Smooth muscle cell (in vitro differentiated cells): ENCODE results near the gene C20orf202. TPM values are rescaled to one million over a fixed set of nuclear protein-coding genes. Genes with fewer than 3 reads are reported as not detected.

Experiments used
- DNase-seq: peaks from one replicate; lab custom pipeline; 2025; ENCODE audit not compliant: unreplicated experiment; lab: John Stamatoyannopoulos, UW
- H2AFZ ChIP-seq: fragments of 200-600 bp; sonication (generic); 2 replicates; pipeline ENCODE4 v1.6.0; 2016; ENCODE audit warnings: antibody characterized with exemption, low read depth, mild to moderate bottlenecking
- H3F3A ChIP-seq: fragments of 200-600 bp; sonication (generic); 2 replicates; pipeline ENCODE4 v1.6.0; 2017; ENCODE audit warnings: antibody characterized with exemption, low read depth
- H3K27ac ChIP-seq: fragments of 200-600 bp; sonication (generic); 2 replicates; pipeline ENCODE4 v1.5.1; 2016; ENCODE audit warnings: low read depth, mild to moderate bottlenecking
- H3K27me3 ChIP-seq: fragments of 200-600 bp; sonication (generic); 2 replicates; pipeline ENCODE4 v1.6.1; 2016; ENCODE audit warnings: low read depth, mild to moderate bottlenecking
- H3K36me3 ChIP-seq: fragments of 200-600 bp; sonication (generic); 2 replicates; pipeline ENCODE4 v1.5.1; 2016; ENCODE audit warnings: low read depth
- H3K4me1 ChIP-seq: fragments of 200-600 bp; sonication (generic); 2 replicates; pipeline ENCODE4 v1.5.1; 2016; ENCODE audit warnings: low read depth
- H3K4me2 ChIP-seq: fragments of 200-600 bp; sonication (generic); 2 replicates; pipeline ENCODE4 v1.6.0; 2016; ENCODE audit warnings: mild to moderate bottlenecking
- H3K4me3 ChIP-seq: fragments of 200-600 bp; sonication (generic); 2 replicates; pipeline ENCODE4 v1.5.1; 2016; ENCODE audit warnings: mild to moderate bottlenecking
- H3K79me2 ChIP-seq: fragments of 200-600 bp; sonication (generic); 2 replicates; pipeline ENCODE4 v1.6.0; 2016; ENCODE audit warnings: low read depth, mild to moderate bottlenecking
- H3K9ac ChIP-seq: fragments of 200-600 bp; sonication (generic); 2 replicates; pipeline ENCODE4 v1.6.0; 2016; ENCODE audit warnings: low read depth
- H3K9me3 ChIP-seq: fragments of 200-600 bp; sonication (generic); replicated peaks from 2 replicates; pipeline ENCODE4 v1.5.1; 2016; ENCODE audit warnings: low read depth
- H4K20me1 ChIP-seq: fragments of 200-600 bp; sonication (generic); 2 replicates; pipeline ENCODE4 v1.6.0; 2016; ENCODE audit warnings: low read depth
- WGBS: methylation state at CpG from one replicate; pipeline ENCODE4 v1.1.7; 2016; ENCODE audit warnings: low lambda C conversion rate; 5-methylcytosine and 5-hydroxymethylcytosine counted together
- polyA plus RNA-seq: library from polyadenylated mRNA; unstranded; fragments of >200 nt; fragmentation: Nextera tagmentation; extraction: Ambion mirVana; gene quantifications from 2 replicates; pipeline ENCODE4 v1.2.1, GENCODE V29; 2016
- total RNA-seq: library from RNA; depleted of rRNA; stranded (reverse); fragments of >200 nt; gene quantifications from 2 replicates; pipeline ENCODE4 v1.2.3, GENCODE V29; 2014
- TF ChIP-seq, protein P1 (sequence below): fragments of 200-600 bp; sonication (generic); IDR thresholded peaks from 2 replicates; pipeline ENCODE4 v1.5.1; 2017; ENCODE audit warnings: borderline replicate concordance, mild to moderate bottlenecking, antibody characterized with exemption; ENCODE audit not compliant: insufficient read depth, poor library complexity, severe bottlenecking

The C20orf202 gene
- total and polyA plus RNA-seq, 2 experiments from 2014 or later: not detected

GRCh38 chr20:1225263-1225782, 22.1 kb downstream of the C20orf202 start:
- H4K20me1 ChIP-seq: no peaks in the 10 kb centered on the region
- peak overlapping the region; percentile 48 for H3K4me3 ChIP-seq
- H3K4me1 ChIP-seq: no peaks in the 10 kb centered on the region
- peak overlapping the region; percentile 79 for H2AFZ ChIP-seq
- peak overlapping the region; percentile 86 for H3K4me2 ChIP-seq
- no peaks in the 10 kb centered on the region for H3K36me3 ChIP-seq
- WGBS: 6% methylated on average over 3 of the region's 30 CpGs
- H3F3A ChIP-seq: no peaks in the 10 kb centered on the region
- TF ChIP-seq, protein P1, sequence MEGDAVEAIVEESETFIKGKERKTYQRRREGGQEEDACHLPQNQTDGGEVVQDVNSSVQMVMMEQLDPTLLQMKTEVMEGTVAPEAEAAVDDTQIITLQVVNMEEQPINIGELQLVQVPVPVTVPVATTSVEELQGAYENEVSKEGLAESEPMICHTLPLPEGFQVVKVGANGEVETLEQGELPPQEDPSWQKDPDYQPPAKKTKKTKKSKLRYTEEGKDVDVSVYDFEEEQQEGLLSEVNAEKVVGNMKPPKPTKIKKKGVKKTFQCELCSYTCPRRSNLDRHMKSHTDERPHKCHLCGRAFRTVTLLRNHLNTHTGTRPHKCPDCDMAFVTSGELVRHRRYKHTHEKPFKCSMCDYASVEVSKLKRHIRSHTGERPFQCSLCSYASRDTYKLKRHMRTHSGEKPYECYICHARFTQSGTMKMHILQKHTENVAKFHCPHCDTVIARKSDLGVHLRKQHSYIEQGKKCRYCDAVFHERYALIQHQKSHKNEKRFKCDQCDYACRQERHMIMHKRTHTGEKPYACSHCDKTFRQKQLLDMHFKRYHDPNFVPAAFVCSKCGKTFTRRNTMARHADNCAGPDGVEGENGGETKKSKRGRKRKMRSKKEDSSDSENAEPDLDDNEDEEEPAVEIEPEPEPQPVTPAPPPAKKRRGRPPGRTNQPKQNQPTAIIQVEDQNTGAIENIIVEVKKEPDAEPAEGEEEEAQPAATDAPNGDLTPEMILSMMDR: no peak
- H3K27ac ChIP-seq: no peak overlapping the region
- no peak overlapping the region for H3K9ac ChIP-seq
- H3K79me2 ChIP-seq: no peaks in the 10 kb centered on the region
- peaks cover 33% of the 10 kb centered on the region for H3K27me3 ChIP-seq
- no peak for DNase-seq
- H3K9me3 ChIP-seq: no peaks in the 10 kb centered on the region

DNA sequence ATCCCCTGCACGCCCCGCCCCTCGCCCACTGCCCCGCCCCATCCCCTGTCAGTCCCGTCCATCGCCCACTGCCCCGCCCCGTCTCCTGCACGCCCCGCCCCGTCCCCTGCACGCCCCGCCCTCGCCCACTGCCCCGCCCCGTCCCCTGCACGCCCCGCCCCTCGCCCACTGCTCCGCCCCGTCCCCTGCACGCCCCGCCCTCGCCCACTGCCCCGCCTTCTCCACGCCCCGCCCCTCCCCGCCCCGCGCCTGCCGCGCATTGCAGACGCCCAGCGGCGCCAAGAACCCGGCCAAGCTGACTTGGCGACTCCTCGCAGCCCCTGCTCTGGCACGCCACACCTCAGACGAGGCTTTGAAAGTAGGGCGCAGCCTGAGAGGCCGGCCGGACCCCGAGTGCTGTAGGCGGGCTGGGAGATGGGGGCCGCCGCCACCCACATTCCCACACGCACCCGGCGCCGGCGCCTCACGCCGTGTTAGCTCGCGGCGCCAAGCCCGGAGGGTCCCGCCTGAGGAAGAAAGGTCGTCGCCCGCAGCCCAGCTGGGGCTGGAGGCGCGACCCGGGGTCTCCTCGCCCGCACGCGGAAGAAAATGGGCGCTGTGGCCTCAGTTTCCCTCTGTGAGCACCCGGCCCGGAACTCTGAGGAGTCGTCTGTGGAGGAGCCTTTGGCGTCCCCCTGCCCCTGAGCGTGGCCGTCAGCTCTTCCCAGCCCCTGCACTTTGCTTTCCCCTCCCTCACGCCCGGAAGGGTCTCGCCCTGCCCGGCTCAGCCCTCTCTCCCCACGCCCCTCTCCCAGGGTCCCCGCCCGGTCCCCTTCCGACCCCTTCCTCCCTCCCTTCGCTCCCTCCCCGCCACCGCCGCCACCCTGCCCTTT, 22.8 kb downstream of the C20orf202 start, which contains the start of gene RAD21L1:
Gene RAD21L1, plus strand, starts transcription at position 262 of the 872 bp plus-strand sequence. CDS start 2,410 bp downstream, outside the sequence.
- H2AFZ ChIP-seq: peak within 1 kb of the TSS; percentile 88
- no peak within 1 kb of the TSS for H3K27ac ChIP-seq
- H3K9me3 ChIP-seq: no peaks in the 10 kb centered on the region
- H3K4me1 ChIP-seq: no peaks in the 10 kb centered on the region
- peaks cover 38% of the 10 kb centered on the region for H3K27me3 ChIP-seq
- peak within 1 kb of the TSS; percentile 97 for H3K4me2 ChIP-seq
- no peaks in the 10 kb centered on the region for H3F3A ChIP-seq
- peak within 1 kb of the TSS; percentile 54 for H3K4me3 ChIP-seq
- peak within 1 kb of the TSS; percentile 18 for H3K9ac ChIP-seq
- peak; percentile 94 for DNase-seq
- H4K20me1 ChIP-seq: no peaks in the 10 kb centered on the region
- no peaks in the 10 kb centered on the region for H3K79me2 ChIP-seq
- H3K36me3 ChIP-seq: no peaks in the 10 kb centered on the region
- TF ChIP-seq, protein P1: no peak
- under 1% methylated on average over 44 of the region's 88 CpGs for WGBS

GRCh38 chr20:1229541-1229940, 26.3 kb downstream of the C20orf202 start:
- H3K4me3 ChIP-seq: no peak overlapping the region
- no peak overlapping the region for H3K4me2 ChIP-seq
- 87% methylated on average over 3 of the region's 3 CpGs for WGBS
- H3F3A ChIP-seq: no peaks in the 10 kb centered on the region
- H3K27ac ChIP-seq: no peak overlapping the region
- no peak for DNase-seq
- H4K20me1 ChIP-seq: no peaks in the 10 kb centered on the region
- no peak overlapping the region for H3K9ac ChIP-seq
- H3K9me3 ChIP-seq: no peaks in the 10 kb centered on the region
- no peaks in the 10 kb centered on the region for H3K36me3 ChIP-seq
- H3K4me1 ChIP-seq: no peaks in the 10 kb centered on the region
- no peaks in the 10 kb centered on the region for H3K79me2 ChIP-seq
- peaks cover 38% of the 10 kb centered on the region for H3K27me3 ChIP-seq
- no peak overlapping the region for H2AFZ ChIP-seq
- TF ChIP-seq, protein P1: no peak
